Right cardiac atrium (tissue), 5 donors: ENCODE measurements around the gene ZCCHC9. TPM values are rescaled to one million over a fixed set of nuclear protein-coding genes. Genes with fewer than 3 reads are reported as not detected.

Source experiments
- ATAC-seq, 2 donors: fragments of 200-7000 bp; cut with Tn5 transposase; one replicate each; pipeline versions ENCODE4 v1.8.0 to v1.9.1; 2020; ENCODE audit warnings: moderate library complexity in 2 of 2, mild to moderate bottlenecking in 1 of 2
- DNase-seq, 3 donors: peaks; one replicate each; pipeline ENCODE4 v3.0.0-alpha.2; 2020
- H3K27ac ChIP-seq: one replicate; pipeline ENCODE4 v1.5.1; 2013; ENCODE audit warnings: mild to moderate bottlenecking, low read length, control low read depth, moderate library complexity
- H3K27me3 ChIP-seq: one replicate; pipeline ENCODE4 v1.6.1; 2013; ENCODE audit not compliant: control insufficient read depth, insufficient read depth
- H3K4me1 ChIP-seq: one replicate; pipeline ENCODE4 v1.6.1; 2013; ENCODE audit warnings: low read length; ENCODE audit not compliant: control insufficient read depth, insufficient read depth
- H3K4me3 ChIP-seq: one replicate; pipeline ENCODE4 v1.5.1; 2013; ENCODE audit warnings: low read length, control low read depth
- H3K9me3 ChIP-seq: one replicate; pipeline ENCODE4 v1.6.1; 2013; ENCODE audit warnings: low read length; ENCODE audit not compliant: control insufficient read depth
- WGBS: extraction: QIAGEN DNeasy Blood & Tissue Kit; methylation state at CpG from one replicate; pipeline ENCODE4 v1.1.7; 2013; 5-methylcytosine and 5-hydroxymethylcytosine counted together
- intact Hi-C, 4 donors: fragments of 100-400 bp; cut with DNase I; formaldehyde crosslinking; loops; one replicate each; pipeline versions ENCODE4 v1.11.0 to v1.14.0; 2022 to 2023
- polyA plus RNA-seq: library from polyadenylated mRNA; stranded (reverse); fragments of 200-250 nt; gene quantifications from one replicate; pipeline ENCODE4 v1.2.3, GENCODE V29; 2013
- total RNA-seq, 4 donors: library from RNA; stranded (reverse); fragmentation: NEBNext Ultra II Directional; extraction: Animal tissue kit (Norgen Biotek cat#: 25700); gene quantifications; one replicate each; pipeline ENCODE4 v1.2.1, GENCODE V29; 2021
- donor health status: healthy with polysubstance abuse.
- donor health status: DM: no; HTN: yes; CAD: no.
- donor health status: DM: no; HTN: no; CAD: no.
- donor health status: DM: no; HTN: yes; CAD: no; lungs with severe emphysema.
- donor health status: DM: yes; HTN: yes; CAD: no.

ZCCHC9 gene
- total and polyA plus RNA-seq, 5 donors: 13.0 to 17.3 (median 13.9) TPM

DNA sequence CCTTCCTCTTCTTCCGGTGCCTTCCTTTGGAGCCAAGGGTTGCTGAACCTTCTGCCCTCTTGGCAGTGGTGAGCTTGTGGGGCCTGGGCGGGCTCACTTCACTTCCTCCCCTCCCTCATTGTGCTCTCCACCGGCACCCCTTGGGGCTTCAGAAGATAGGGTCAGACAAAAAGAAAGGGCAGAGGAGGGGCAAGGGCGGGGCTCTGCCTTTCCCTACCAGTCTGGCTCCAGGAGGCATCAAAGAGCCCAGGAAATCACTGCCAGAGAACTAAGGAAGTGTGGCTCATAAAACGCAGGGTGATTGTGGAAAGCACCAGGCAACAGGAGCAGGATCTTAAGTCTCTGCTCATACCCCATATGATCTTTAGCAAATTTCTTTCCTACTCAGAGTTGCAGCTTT lies 57.7 kb downstream of the ZCCHC9 start:
- WGBS: 44% methylated on average over 5 of the region's 5 CpGs
- Histone ChIP-seq H3K4me1 (no peaks in the 10 kb centered on the region), H3K4me3 (no peak overlapping the region), H3K27ac (no peak overlapping the region), H3K27me3 (no peaks in the 10 kb centered on the region), H3K9me3 (no peaks in the 10 kb centered on the region)
- intact Hi-C loops: no loop called here
- ATAC-seq (peak in 1 of 2 donors; percentile 42), DNase-seq (no peak)

DNA sequence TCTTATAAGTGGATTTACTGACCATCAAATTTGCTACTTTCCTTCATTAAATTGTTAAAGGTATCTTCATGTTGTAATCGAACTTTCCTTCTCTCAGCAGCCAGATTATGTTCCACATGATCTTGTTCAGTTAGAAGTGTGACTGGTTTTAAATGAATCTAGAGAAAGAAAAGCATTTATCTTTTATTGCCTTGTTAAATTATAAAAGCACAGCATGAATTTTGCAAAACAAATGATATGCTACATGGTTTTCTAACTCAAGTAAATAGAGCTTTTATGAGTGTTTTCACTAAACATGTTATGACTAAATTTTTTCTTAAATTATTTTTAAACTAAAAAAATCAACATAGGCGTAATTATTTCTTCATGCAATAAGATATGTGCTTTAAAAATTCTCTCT lies 58.5 kb downstream of the ZCCHC9 start:
- intact Hi-C loops: no loop called here
- Histone ChIP-seq H3K27me3 (no peaks in the 10 kb centered on the region), H3K4me1 (no peaks in the 10 kb centered on the region), H3K27ac (no peak overlapping the region), H3K9me3 (no peaks in the 10 kb centered on the region), H3K4me3 (no peak overlapping the region)
- WGBS: 85% methylated on average over 2 of the region's 2 CpGs
- no peak for ATAC-seq
- DNase-seq: no peak

DNA sequence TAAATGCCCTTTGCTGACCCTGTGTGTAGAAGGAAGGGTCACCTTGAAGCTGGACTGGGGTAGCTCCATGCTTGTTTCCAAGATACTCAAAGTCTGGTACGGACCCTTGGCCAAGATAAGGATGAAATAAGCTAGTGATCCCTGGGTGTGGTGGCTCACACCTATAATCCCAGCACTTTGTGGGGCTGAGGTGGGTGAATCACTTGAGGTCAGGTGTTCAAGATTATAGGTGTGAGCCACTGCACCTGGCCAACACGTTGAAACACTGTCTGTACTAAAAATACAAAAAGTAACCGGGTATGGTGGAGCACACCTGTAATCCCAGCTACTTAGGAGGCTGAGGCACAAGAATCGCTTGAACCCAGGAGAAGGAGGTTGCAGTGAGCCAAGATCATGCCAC lies 59.3 kb downstream of the ZCCHC9 start:
- Histone ChIP-seq H3K4me3 (no peak overlapping the region), H3K9me3 (no peaks in the 10 kb centered on the region), H3K27ac (no peak overlapping the region), H3K27me3 (no peaks in the 10 kb centered on the region), H3K4me1 (no peaks in the 10 kb centered on the region)
- WGBS: 88% methylated on average over 4 of the region's 4 CpGs
- intact Hi-C loops: no loop called here
- DNase-seq: no peak
- no peak for ATAC-seq

DNA sequence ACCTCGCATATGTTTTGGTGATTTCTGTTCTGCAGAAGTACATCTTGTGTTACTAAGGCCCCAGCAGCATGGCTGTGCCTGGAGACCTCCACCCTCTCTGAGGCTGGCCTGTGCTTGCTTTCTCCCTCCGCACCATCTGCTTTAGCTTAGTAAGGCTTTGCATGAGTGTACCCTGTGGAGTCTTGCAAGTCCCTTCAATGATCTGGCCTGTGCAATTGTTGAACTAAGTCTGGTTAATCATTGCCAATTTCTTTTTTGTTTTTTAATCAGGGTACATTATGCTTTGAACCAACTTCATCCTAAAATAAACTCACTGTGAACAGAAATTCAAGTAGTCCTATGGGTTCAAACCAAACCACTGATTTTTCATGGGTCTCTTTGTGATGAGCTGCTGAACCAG lies 60.2 kb downstream of the ZCCHC9 start:
- DNase-seq: no peak
- no peaks in the 10 kb centered on the region for H3K27me3 ChIP-seq
- 99% methylated on average over 2 of the region's 2 CpGs for WGBS
- no peak overlapping the region for H3K4me3 ChIP-seq
- H3K9me3 ChIP-seq: no peaks in the 10 kb centered on the region
- intact Hi-C loops: no loop called here
- no peak overlapping the region for H3K27ac ChIP-seq
- no peaks in the 10 kb centered on the region for H3K4me1 ChIP-seq
- no peak for ATAC-seq

Other genes starting within 250 kb of the ZCCHC9 start
- 1,000 to 10,000 TPM in 1 of 4 donors, 100 to 1,000 TPM in 3; 816 to 1,016 (median 864) TPM for gene CKMT2, start 68.3 kb upstream of the ZCCHC9 start, total RNA-seq
- gene CKMT2, start 68.3 kb upstream of the ZCCHC9 start, polyA plus RNA-seq: 1,778 TPM
- not detected for gene ACOT12, start 92.5 kb downstream of the ZCCHC9 start, total RNA-seq
- gene ACOT12, start 92.5 kb downstream of the ZCCHC9 start, polyA plus RNA-seq: not detected